Endothelial cell of umbilical vein (primary cell): ENCODE data around the gene CLPX.

Experiments
- GATA2 ChIP-seq: IDR thresholded peaks from 2 replicates; pipeline ENCODE4 v1.7.0; 2011; ENCODE audit warnings: low read depth, mild to moderate bottlenecking, moderate library complexity, mixed read lengths, low read length; ENCODE audit not compliant: insufficient read length, insufficient read depth
- JUN ChIP-seq: IDR thresholded peaks from 2 replicates; pipeline ENCODE4 v1.6.1; 2011; ENCODE audit warnings: borderline replicate concordance, low read depth; ENCODE audit not compliant: insufficient read length, insufficient read depth
- MYC ChIP-seq: IDR thresholded peaks from one replicate; pipeline ENCODE4 v1.6.1; 2011; ENCODE audit warnings: mild to moderate bottlenecking, low read depth, low read length
- POLR2A ChIP-seq: IDR thresholded peaks from 2 replicates; pipeline ENCODE4 v1.6.1; 2012; ENCODE audit warnings: low read depth, mild to moderate bottlenecking, control low read depth, low read length
- POLR2AphosphoS5 ChIP-seq: IDR thresholded peaks from 2 replicates; pipeline ENCODE4 v1.6.1; 2012; ENCODE audit warnings: low read depth, mild to moderate bottlenecking, control low read depth, low read length, moderate library complexity; ENCODE audit not compliant: insufficient read depth
- TF ChIP-seq, protein P1 (sequence below), 2 donors: IDR thresholded peaks; 1 replicate in 1 of 2; 2 replicates in 1 of 2; pipeline ENCODE4 v1.5.1; 2011; ENCODE audit warnings: low read length in 2 of 2, mild to moderate bottlenecking in 2 of 2, moderate library complexity in 2 of 2, control low read depth in 1 of 2, inconsistent platforms in 1 of 2, low read depth in 1 of 2; ENCODE audit not compliant: insufficient read depth in 1 of 2; ENCODE audit errors: extremely low read depth in 1 of 2
- TF ChIP-seq, protein P2 (sequence below): IDR thresholded peaks from 2 replicates; pipeline ENCODE4 v1.6.1; 2011; ENCODE audit not compliant: insufficient read depth, insufficient read length

DNA sequence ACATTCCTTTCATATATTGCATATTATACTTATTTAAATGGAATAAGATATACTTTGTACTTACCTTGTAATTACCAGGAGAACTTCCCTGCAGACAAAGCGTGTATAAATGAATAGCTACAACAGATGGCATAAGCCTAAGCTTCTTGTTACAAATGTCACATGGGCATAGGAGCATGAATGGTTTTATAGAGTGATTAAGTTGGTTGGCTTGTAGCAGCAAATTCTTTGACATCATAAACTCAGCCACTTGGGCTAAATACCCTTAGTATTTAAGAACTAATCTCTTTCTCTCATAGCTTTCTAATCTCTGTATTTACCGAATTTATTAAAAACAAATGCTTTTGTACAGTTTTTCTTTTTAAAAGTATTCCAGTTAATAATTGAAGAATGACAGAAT lies 70.1 kb downstream of the CLPX start, which contains the start of gene UBAP1L:
- TF ChIP-seq JUN = no peak
- TF ChIP-seq POLR2AphosphoS5 = no peak
- no peak for TF ChIP-seq GATA2
- TF ChIP-seq MYC = no peak
- TF ChIP-seq, protein P1, sequence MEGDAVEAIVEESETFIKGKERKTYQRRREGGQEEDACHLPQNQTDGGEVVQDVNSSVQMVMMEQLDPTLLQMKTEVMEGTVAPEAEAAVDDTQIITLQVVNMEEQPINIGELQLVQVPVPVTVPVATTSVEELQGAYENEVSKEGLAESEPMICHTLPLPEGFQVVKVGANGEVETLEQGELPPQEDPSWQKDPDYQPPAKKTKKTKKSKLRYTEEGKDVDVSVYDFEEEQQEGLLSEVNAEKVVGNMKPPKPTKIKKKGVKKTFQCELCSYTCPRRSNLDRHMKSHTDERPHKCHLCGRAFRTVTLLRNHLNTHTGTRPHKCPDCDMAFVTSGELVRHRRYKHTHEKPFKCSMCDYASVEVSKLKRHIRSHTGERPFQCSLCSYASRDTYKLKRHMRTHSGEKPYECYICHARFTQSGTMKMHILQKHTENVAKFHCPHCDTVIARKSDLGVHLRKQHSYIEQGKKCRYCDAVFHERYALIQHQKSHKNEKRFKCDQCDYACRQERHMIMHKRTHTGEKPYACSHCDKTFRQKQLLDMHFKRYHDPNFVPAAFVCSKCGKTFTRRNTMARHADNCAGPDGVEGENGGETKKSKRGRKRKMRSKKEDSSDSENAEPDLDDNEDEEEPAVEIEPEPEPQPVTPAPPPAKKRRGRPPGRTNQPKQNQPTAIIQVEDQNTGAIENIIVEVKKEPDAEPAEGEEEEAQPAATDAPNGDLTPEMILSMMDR (IDR thresholded peaks at IDR 0.05; ENCODE audit: extremely low read depth in 1 of 2, insufficient read depth in 1 of 2, low read depth in 1 of 2, low read length in 2 of 2) = no peak
- TF ChIP-seq POLR2A = no peak
- TF ChIP-seq, protein P2, sequence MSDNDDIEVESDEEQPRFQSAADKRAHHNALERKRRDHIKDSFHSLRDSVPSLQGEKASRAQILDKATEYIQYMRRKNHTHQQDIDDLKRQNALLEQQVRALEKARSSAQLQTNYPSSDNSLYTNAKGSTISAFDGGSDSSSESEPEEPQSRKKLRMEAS = no peak
